ENCODE results near the gene CHPF2. TPM values are rescaled to one million over a fixed set of nuclear protein-coding genes. Genes with fewer than 3 reads are reported as not detected.

The CHPF2 gene
- total RNA-seq, 4 donors from 2014 or later, result 21.5 to 28.6 (median 25.4) TPM

DNA sequence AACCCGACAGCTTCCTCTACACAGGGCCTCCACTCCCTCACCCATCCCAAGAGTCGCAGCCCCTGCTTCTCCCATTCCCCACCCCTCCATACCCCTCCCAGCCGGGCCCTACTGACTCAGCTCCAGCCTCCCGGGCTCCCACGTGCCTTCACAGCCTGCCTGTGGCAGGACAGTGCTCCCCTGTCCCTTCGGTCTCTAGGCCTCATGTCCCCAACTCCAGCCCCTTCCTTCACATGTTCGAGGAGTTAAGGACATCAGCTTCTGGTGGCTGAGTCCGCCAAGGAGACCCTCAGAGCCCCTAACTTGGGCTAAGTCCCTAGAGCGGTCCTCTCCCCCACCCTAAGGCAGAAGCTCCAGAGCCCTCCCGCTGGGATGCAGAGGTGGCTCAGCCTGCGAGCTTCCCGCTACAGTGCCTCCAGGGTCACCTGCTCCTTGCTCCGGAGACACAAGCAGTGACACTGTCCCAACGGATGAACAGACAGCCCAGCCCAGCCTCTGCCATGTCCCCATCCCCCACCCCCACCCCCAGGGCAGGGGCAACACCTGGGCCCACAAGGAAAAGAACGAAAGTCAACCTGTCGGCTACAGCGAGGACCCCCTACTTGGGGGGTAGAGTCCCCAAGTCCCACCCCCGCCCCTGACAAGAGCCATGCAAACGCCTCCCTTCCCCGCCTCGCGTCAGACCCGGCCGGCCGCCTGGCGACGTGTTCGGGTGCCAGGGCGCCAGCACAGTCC is 15.5 kb downstream of the CHPF2 start:
- peaks cover 9% of the 10 kb centered on the region for H3K27me3 ChIP-seq
- peak overlapping the region; percentile 68 for H3K4me3 ChIP-seq
- TF ChIP-seq EP300 (IDR thresholded peaks at IDR 0.05), result no peak
- no peak for TF ChIP-seq POLR2AphosphoS5 (IDR thresholded peaks at IDR 0.05)
- no peak for TF ChIP-seq POLR2A (IDR thresholded peaks at IDR 0.05)
- TF ChIP-seq, protein P1, sequence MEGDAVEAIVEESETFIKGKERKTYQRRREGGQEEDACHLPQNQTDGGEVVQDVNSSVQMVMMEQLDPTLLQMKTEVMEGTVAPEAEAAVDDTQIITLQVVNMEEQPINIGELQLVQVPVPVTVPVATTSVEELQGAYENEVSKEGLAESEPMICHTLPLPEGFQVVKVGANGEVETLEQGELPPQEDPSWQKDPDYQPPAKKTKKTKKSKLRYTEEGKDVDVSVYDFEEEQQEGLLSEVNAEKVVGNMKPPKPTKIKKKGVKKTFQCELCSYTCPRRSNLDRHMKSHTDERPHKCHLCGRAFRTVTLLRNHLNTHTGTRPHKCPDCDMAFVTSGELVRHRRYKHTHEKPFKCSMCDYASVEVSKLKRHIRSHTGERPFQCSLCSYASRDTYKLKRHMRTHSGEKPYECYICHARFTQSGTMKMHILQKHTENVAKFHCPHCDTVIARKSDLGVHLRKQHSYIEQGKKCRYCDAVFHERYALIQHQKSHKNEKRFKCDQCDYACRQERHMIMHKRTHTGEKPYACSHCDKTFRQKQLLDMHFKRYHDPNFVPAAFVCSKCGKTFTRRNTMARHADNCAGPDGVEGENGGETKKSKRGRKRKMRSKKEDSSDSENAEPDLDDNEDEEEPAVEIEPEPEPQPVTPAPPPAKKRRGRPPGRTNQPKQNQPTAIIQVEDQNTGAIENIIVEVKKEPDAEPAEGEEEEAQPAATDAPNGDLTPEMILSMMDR (IDR thresholded peaks at IDR 0.05), result no peak
- peak overlapping the region; percentile 86 for H3K27ac ChIP-seq
- no peaks in the 10 kb centered on the region for H3K9me3 ChIP-seq
- 23% methylated on average over 12 of the region's 29 CpGs for WGBS
- no peaks in the 10 kb centered on the region for H3K36me3 ChIP-seq
- peaks cover 80% of the 10 kb centered on the region for H3K4me1 ChIP-seq
- peak in 1 of 2 donors; percentile 70 for DNase-seq (ENCODE audit: low spot score in 2 of 2)

DNA sequence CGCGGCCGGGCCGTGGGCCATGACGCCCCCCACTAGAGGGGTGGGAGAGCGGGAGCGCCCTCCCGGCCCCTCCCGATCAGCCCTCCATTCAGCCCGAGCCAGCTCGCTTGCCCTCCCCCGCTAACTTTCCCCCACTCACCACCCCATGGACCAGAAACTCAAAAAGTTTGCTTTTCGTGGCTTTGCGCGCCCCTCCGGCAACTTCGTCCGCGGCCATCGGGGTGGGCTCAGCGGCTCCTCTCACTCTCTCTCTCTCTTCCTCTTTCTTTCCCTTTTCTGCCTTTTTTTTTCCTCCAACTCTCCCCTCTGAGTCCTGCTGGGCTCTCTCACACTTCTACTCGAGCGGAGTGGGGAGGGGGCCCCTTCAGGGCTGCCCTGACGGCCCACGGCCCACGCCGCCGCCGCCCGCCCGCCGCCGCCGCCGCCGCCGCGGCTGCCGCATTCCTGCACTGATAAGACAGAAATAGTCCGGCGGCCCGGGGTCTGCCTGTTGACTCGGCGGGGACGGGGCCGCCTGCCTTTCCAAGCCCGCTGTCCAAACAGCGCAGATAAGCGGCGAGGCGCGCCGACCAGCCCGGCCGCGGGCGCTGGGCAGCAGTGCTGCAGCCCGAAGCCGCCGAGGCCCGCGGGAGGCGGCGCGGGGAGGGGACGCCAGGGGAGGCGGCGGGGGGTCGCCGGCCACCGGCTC is 16.2 kb downstream of the CHPF2 start, which contains the start of gene SMARCD3:
Gene SMARCD3, minus strand, starts transcription at position 349 of the 688 bp plus-strand sequence. Its CDS starts 132 bp downstream, at position 217.
- under 1% methylated on average over 48 of the region's 71 CpGs for WGBS
- peaks cover 84% of the 10 kb centered on the region for H3K4me1 ChIP-seq
- no peaks in the 10 kb centered on the region for H3K36me3 ChIP-seq
- peak in 1 of 2 donors; percentile 74 for DNase-seq (ENCODE audit: low spot score in 2 of 2)
- no peaks in the 10 kb centered on the region for H3K9me3 ChIP-seq
- H3K4me3 ChIP-seq, result peak within 1 kb of the TSS; percentile 68
- H3K27me3 ChIP-seq, result peaks cover 9% of the 10 kb centered on the region
- no peak for TF ChIP-seq POLR2AphosphoS5 (IDR thresholded peaks at IDR 0.05)
- H3K27ac ChIP-seq, result peak within 1 kb of the TSS; percentile 86

DNA sequence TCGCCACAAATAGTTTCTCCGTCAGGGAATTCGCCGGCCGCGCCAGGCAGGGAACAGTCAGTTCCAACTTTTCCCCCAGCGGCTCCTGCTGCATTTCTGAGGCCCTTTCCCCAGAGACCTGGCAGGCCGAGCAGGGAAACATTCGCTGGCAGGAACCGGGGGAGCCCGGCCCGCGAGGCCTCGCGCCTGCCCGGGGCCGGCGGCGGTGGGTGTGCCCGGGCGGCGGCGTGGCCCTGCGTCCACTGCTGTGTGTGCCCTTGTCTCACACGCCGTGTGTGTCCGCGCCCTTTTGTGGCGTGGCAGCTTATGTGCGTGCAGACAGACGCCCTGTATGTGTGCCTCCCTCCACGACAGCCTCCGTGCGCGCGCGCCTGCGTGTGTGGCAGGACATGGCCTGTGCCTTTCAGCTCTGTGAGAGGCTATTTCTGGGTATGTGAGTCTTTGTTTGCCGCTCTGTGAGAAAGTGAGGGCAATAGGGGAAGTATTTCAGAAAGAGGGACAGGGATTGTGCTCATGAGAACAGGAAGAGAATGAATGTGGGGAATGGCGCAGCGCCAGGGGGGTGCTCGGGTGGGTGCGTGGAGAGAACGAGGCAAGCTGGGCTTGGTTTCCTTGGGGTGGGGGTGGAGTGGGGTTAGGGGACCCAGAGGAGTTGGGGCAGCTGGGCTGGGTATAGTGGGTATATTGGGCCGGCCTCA is 16.9 kb downstream of the CHPF2 start:
- H3K9me3 ChIP-seq, result no peaks in the 10 kb centered on the region
- no peaks in the 10 kb centered on the region for H3K36me3 ChIP-seq
- peaks cover 9% of the 10 kb centered on the region for H3K27me3 ChIP-seq
- WGBS, result 3% methylated on average over 20 of the region's 45 CpGs
- peak in 1 of 2 donors; percentile 83 for DNase-seq (ENCODE audit: low spot score in 2 of 2)
- peak overlapping the region; percentile 68 for H3K4me3 ChIP-seq
- TF ChIP-seq POLR2A (IDR thresholded peaks at IDR 0.05), result no peak
- TF ChIP-seq, protein P1 (IDR thresholded peaks at IDR 0.05), result no peak
- TF ChIP-seq POLR2AphosphoS5 (IDR thresholded peaks at IDR 0.05), result no peak
- no peak for TF ChIP-seq EP300 (IDR thresholded peaks at IDR 0.05)
- H3K4me1 ChIP-seq, result peaks cover 84% of the 10 kb centered on the region
- H3K27ac ChIP-seq, result peak overlapping the region; percentile 86

DNA sequence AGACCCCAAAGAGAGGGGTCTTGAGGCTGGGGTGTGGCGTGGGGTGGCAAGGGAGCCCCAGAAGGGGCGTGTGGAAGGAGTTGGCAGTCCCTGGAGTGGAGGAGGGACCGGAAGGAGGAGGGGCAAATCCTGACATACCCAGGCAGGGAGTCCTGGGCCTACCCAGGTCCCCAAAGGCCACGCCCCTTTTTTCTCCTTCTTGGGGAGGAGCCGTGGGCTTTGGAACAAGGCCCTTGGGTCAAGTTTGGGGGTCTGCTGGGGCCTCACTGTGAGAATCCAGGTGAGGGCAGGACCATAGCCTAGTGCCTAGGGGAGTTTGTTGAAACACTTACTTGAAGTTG is 17.4 kb downstream of the CHPF2 start:
- peaks cover 9% of the 10 kb centered on the region for H3K27me3 ChIP-seq
- H3K4me3 ChIP-seq, result peak overlapping the region; percentile 68
- H3K36me3 ChIP-seq, result no peaks in the 10 kb centered on the region
- H3K9me3 ChIP-seq, result no peaks in the 10 kb centered on the region
- DNase-seq (ENCODE audit: low spot score in 2 of 2), result peak in 1 of 2 donors; percentile 75
- TF ChIP-seq, protein P1 (IDR thresholded peaks at IDR 0.05), result no peak
- TF ChIP-seq POLR2A (IDR thresholded peaks at IDR 0.05) (no peak), EP300 (IDR thresholded peaks at IDR 0.05) (no peak), POLR2AphosphoS5 (IDR thresholded peaks at IDR 0.05) (no peak)
- H3K27ac ChIP-seq, result peak overlapping the region; percentile 86
- 12% methylated on average over 5 of the region's 5 CpGs for WGBS
- peaks cover 80% of the 10 kb centered on the region for H3K4me1 ChIP-seq

DNA sequence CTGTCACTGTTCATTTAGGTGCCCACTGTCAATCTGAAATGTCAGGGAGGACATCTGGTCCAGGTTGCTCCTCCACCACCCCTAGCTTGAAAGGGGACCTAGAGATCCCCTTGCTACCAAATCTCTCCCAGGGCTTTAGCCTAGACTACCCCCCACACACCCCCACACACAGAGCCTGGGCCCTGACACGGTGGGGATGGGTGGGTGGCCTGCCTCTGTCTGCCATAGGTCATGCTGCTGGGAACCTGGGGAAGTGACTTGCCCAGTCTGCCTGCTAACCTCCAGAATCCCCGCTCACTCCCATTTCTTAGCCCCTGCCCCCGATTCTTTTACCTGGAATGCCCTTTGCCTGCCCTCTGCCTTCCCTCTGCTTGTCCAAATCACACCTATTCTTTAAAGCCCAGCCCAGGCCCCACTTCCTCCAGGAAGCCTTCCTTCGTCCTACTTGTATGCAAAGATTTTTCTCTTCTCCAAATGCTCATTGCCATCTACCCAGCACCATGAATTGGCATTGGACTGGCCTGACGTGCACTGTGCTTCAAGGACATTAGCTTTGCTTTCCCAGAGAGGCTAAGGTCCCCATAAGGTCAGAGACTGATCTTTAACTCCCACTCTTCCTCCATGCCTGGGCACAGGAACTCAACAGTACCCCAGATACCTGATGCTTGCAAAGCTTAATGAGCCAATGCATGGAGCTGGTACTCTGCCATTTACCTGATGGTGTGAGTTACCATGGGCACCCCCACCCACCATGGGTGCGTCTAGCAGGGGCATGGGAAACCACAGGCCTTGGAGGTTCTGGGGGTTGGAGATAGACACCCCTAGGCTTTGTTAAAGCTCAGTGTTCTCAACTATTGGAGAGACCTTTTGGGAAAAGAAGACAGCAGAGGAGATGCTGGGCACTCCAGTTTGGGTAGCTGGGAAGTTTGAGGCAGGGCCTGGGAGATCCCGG is 18.2 kb downstream of the CHPF2 start:
- Histone ChIP-seq H3K4me1 (peaks cover 73% of the 10 kb centered on the region), H3K36me3 (no peaks in the 10 kb centered on the region), H3K9me3 (no peaks in the 10 kb centered on the region), H3K4me3 (peak overlapping the region; percentile 58), H3K27ac (peak overlapping the region; percentile 86), H3K27me3 (peaks cover 5% of the 10 kb centered on the region)
- WGBS, result 55% methylated on average over 7 of the region's 7 CpGs
- DNase-seq (ENCODE audit: low spot score in 2 of 2), result peak in 1 of 2 donors; percentile 56
- no peak for TF ChIP-seq POLR2AphosphoS5 (IDR thresholded peaks at IDR 0.05)
- TF ChIP-seq POLR2A (IDR thresholded peaks at IDR 0.05), result no peak
- no peak for TF ChIP-seq EP300 (IDR thresholded peaks at IDR 0.05)
- TF ChIP-seq, protein P1 (IDR thresholded peaks at IDR 0.05), result no peak
